Glomerular endothelial cell (primary cell): ENCODE measurements around the gene TAS2R3. TPM values are rescaled to one million over a fixed set of nuclear protein-coding genes. Genes with fewer than 3 reads are reported as not detected.
"Not testable (repeated sequence)": the region's sequence is repeated elsewhere in the genome, so short reads cannot be mapped to it uniquely, and the experiment has no call there.

Experiments used
- DNase-seq: peaks from one replicate; pipeline ENCODE4 v3.0.0-alpha.2; 2011; ENCODE audit warnings: low read depth, low spot score; ENCODE audit errors: extremely low read depth
- total RNA-seq: library from RNA; depleted of rRNA; stranded (reverse); fragments of >200 nt; gene quantifications from 2 replicates; pipeline ENCODE4 v1.2.3, GENCODE V29; 2015

The TAS2R3 gene
- 0.35 TPM in 1 of 2 replicates, not detected in the other for total RNA-seq

- no peak for DNase-seq
Observed at GRCh38 chr7:141763797-141764196, at the start of gene TAS2R3. Gene TAS2R3, plus strand, starts transcription at chr7:141764097. Its CDS starts 62 bp downstream, at chr7:141764159.

- DNase-seq, result no peak
Observed at GRCh38 chr7:141714571-141714970, 49.3 kb upstream of the TAS2R3 start.

GRCh38 chr7:141715018-141715417, 48.9 kb upstream of the TAS2R3 start:
- DNase-seq, result no peak

- DNase-seq, result no peak
Observed at GRCh38 chr7:141715794-141716689, 47.9 kb upstream of the TAS2R3 start.

GRCh38 chr7:141717450-141717849, 46.4 kb upstream of the TAS2R3 start:
- DNase-seq, result no peak

- DNase-seq, result no peak
Observed at GRCh38 chr7:141722529-141722928, 41.4 kb upstream of the TAS2R3 start.

GRCh38 chr7:141729020-141729419, 34.9 kb upstream of the TAS2R3 start:
- DNase-seq, result no peak

GRCh38 chr7:141731476-141732149, 32.3 kb upstream of the TAS2R3 start:
- DNase-seq, result no peak

- DNase-seq, result no peak
Observed at GRCh38 chr7:141737118-141737835, 26.6 kb upstream of the TAS2R3 start.

GRCh38 chr7:141737836-141738591, 25.9 kb upstream of the TAS2R3 start, which contains the start of gene SSBP1:
Gene SSBP1, plus strand, starts transcription at chr7:141738358. Its CDS starts 809 bp downstream, at chr7:141739167.
- DNase-seq, result peak; percentile 90

- no peak for DNase-seq
Observed at GRCh38 chr7:141738592-141739013, 25.3 kb upstream of the TAS2R3 start.

- no peak for DNase-seq
Observed at GRCh38 chr7:141739250-141739649, 24.6 kb upstream of the TAS2R3 start.

GRCh38 chr7:141742229-141742628, 21.7 kb upstream of the TAS2R3 start:
- DNase-seq, result no peak

- DNase-seq, result no peak
Observed at GRCh38 chr7:141744131-141744530, 19.8 kb upstream of the TAS2R3 start.

- no peak for DNase-seq
Observed at GRCh38 chr7:141748396-141748795, 15.5 kb upstream of the TAS2R3 start.

GRCh38 chr7:141751904-141752303, 12.0 kb upstream of the TAS2R3 start:
- not testable (repeated sequence) for DNase-seq

- DNase-seq, result no peak
Observed at GRCh38 chr7:141752634-141753033, 11.3 kb upstream of the TAS2R3 start.

GRCh38 chr7:141754939-141755338, 9.0 kb upstream of the TAS2R3 start:
- no peak for DNase-seq

GRCh38 chr7:141770083-141770583, 6.2 kb downstream of the TAS2R3 start:
- not testable (repeated sequence) for DNase-seq

- no peak for DNase-seq
Observed at GRCh38 chr7:141776374-141776773, 12.5 kb downstream of the TAS2R3 start, which contains the start of gene TAS2R4. Gene TAS2R4, plus strand, starts transcription at chr7:141776674. Its CDS starts 1,815 bp downstream, at chr7:141778489.
